Measurements from ENCODE around the gene HAGH. TPM values are rescaled to one million over a fixed set of nuclear protein-coding genes. Genes with fewer than 3 reads are reported as not detected.
A peak's percentile ranks its signal among the peaks of the same experiment; 100 is the strongest.
"Not testable (repeated sequence)": the region's sequence is repeated elsewhere in the genome, so short reads cannot be mapped to it uniquely, and the experiment has no call there.

The HAGH gene
- 10 to 100 TPM; 31.7 to 65.6 TPM for total RNA-seq

- peak within 1 kb of the TSS; percentile 95 to 97 for H3K27ac Mint-ChIP-seq
- peak; percentile 88 to 90 for ATAC-seq
- peak; percentile 90 to 96 for DNase-seq (ENCODE audit: low spot score in 2 of 2)
- H3K9me3 Mint-ChIP-seq = no peaks in the 10 kb centered on the region
- peaks cover 7% of the 10 kb centered on the region in 2 donors for H3K36me3 Mint-ChIP-seq
These were observed at the start of gene HAGH, which contains the start of gene FAHD1 for GRCh38 chr16:1826691-1827573. HAGH (minus strand) TSS chr16:1826825; CDS start chr16:1826787, 38 bp downstream. FAHD1 (plus strand) TSS chr16:1827206; CDS start chr16:1827239, 33 bp downstream.

GRCh38 chr16:1876066-1876465, 49.4 kb upstream of the HAGH start:
- H3K9me3 Mint-ChIP-seq; H3K27ac Mint-ChIP-seq; DNase-seq (ENCODE audit: low spot score in 2 of 2); ATAC-seq; H3K36me3 Mint-ChIP-seq: not testable (repeated sequence)

- Mint-ChIP-seq H3K27ac (no peak overlapping the region), H3K36me3 (no peaks in the 10 kb centered on the region), H3K9me3 (no peaks in the 10 kb centered on the region)
- DNase-seq (ENCODE audit: low spot score in 2 of 2) (no peak), ATAC-seq (no peak)
These were observed 48.2 kb upstream of the HAGH start for GRCh38 chr16:1874854-1875253.

GRCh38 chr16:1871974-1872635, 45.5 kb upstream of the HAGH start, which contains the start of gene MEIOB:
MEIOB (minus strand) TSS chr16:1872164; CDS start chr16:1868175, 3,989 bp downstream.
- Mint-ChIP-seq H3K9me3 (no peaks in the 10 kb centered on the region), H3K27ac (no peak within 1 kb of the TSS), H3K36me3 (no peaks in the 10 kb centered on the region)
- DNase-seq (ENCODE audit: low spot score in 2 of 2) = peak in 1 of 2 donors; percentile 56
- ATAC-seq = peak in 1 of 2 donors; percentile 66

GRCh38 chr16:1870365-1871082, 43.9 kb upstream of the HAGH start:
- ATAC-seq = no peak
- DNase-seq (ENCODE audit: low spot score in 2 of 2) = no peak
- H3K9me3 Mint-ChIP-seq = no peaks in the 10 kb centered on the region
- no peaks in the 10 kb centered on the region for H3K36me3 Mint-ChIP-seq
- H3K27ac Mint-ChIP-seq = no peak overlapping the region

- DNase-seq (ENCODE audit: low spot score in 2 of 2) (no peak), ATAC-seq (no peak)
- H3K27ac Mint-ChIP-seq = no peak overlapping the region
- no peaks in the 10 kb centered on the region for H3K36me3 Mint-ChIP-seq
- no peaks in the 10 kb centered on the region for H3K9me3 Mint-ChIP-seq
These were observed 39.5 kb upstream of the HAGH start for GRCh38 chr16:1865902-1866690.

GRCh38 chr16:1863681-1864460, 37.2 kb upstream of the HAGH start:
- Mint-ChIP-seq H3K27ac (no peak overlapping the region), H3K36me3 (no peaks in the 10 kb centered on the region), H3K9me3 (no peaks in the 10 kb centered on the region)
- ATAC-seq (peak in 1 of 2 donors; percentile 22), DNase-seq (ENCODE audit: low spot score in 2 of 2) (no peak)

- ATAC-seq (no peak), DNase-seq (ENCODE audit: low spot score in 2 of 2) (no peak)
- no peaks in the 10 kb centered on the region for H3K9me3 Mint-ChIP-seq
- H3K27ac Mint-ChIP-seq = no peak overlapping the region
- no peaks in the 10 kb centered on the region for H3K36me3 Mint-ChIP-seq
These were observed 35.8 kb upstream of the HAGH start for GRCh38 chr16:1862394-1862793.

GRCh38 chr16:1861730-1862129, 35.1 kb upstream of the HAGH start:
- H3K36me3 Mint-ChIP-seq = no peaks in the 10 kb centered on the region
- H3K27ac Mint-ChIP-seq = no peak overlapping the region

GRCh38 chr16:1859650-1860049, 33.0 kb upstream of the HAGH start:
- ATAC-seq (no peak), DNase-seq (ENCODE audit: low spot score in 2 of 2) (no peak)
- no peak overlapping the region for H3K27ac Mint-ChIP-seq
- H3K9me3 Mint-ChIP-seq = no peaks in the 10 kb centered on the region
- no peaks in the 10 kb centered on the region for H3K36me3 Mint-ChIP-seq

More at GRCh38 chr16:1861730-1862129, 35.1 kb upstream of the HAGH start:
- no peaks in the 10 kb centered on the region for H3K9me3 Mint-ChIP-seq
- ATAC-seq (peak in 1 of 2 donors; percentile 46), DNase-seq (ENCODE audit: low spot score in 2 of 2) (no peak)

- Mint-ChIP-seq H3K27ac (no peak overlapping the region), H3K36me3 (no peaks in the 10 kb centered on the region), H3K9me3 (no peaks in the 10 kb centered on the region)
- DNase-seq (ENCODE audit: low spot score in 2 of 2) (no peak), ATAC-seq (no peak)
These were observed 31.7 kb upstream of the HAGH start for GRCh38 chr16:1858189-1858865.

GRCh38 chr16:1857433-1858097, 30.9 kb upstream of the HAGH start:
- no peak for DNase-seq (ENCODE audit: low spot score in 2 of 2)
- Mint-ChIP-seq H3K27ac (no peak overlapping the region), H3K9me3 (no peaks in the 10 kb centered on the region), H3K36me3 (no peaks in the 10 kb centered on the region)
- ATAC-seq = no peak

GRCh38 chr16:1851793-1852192, 25.2 kb upstream of the HAGH start:
- Mint-ChIP-seq H3K9me3 (no peaks in the 10 kb centered on the region), H3K27ac (no peak overlapping the region), H3K36me3 (no peaks in the 10 kb centered on the region)
- ATAC-seq (no peak), DNase-seq (ENCODE audit: low spot score in 2 of 2) (no peak)

GRCh38 chr16:1850981-1851380, 24.4 kb upstream of the HAGH start:
- Mint-ChIP-seq H3K27ac (no peak overlapping the region), H3K9me3 (no peaks in the 10 kb centered on the region), H3K36me3 (no peaks in the 10 kb centered on the region)
- no peak for ATAC-seq
- no peak for DNase-seq (ENCODE audit: low spot score in 2 of 2)

GRCh38 chr16:1846416-1846815, 19.8 kb upstream of the HAGH start:
- Mint-ChIP-seq H3K9me3 (no peaks in the 10 kb centered on the region), H3K36me3 (no peaks in the 10 kb centered on the region), H3K27ac (no peak overlapping the region)
- ATAC-seq (no peak), DNase-seq (ENCODE audit: low spot score in 2 of 2) (no peak)

Data from activated naive CD4-positive, alpha-beta T cell treated with anti-CD3 and anti-CD28 coated beads, Interleukin-2, amount 50 U/mL, for 72 hours (primary cell).